ENCODE results near the gene ADM5.
A peak's percentile ranks its signal among the peaks of the same experiment; 100 is the strongest.

Gene ADM5

DNA sequence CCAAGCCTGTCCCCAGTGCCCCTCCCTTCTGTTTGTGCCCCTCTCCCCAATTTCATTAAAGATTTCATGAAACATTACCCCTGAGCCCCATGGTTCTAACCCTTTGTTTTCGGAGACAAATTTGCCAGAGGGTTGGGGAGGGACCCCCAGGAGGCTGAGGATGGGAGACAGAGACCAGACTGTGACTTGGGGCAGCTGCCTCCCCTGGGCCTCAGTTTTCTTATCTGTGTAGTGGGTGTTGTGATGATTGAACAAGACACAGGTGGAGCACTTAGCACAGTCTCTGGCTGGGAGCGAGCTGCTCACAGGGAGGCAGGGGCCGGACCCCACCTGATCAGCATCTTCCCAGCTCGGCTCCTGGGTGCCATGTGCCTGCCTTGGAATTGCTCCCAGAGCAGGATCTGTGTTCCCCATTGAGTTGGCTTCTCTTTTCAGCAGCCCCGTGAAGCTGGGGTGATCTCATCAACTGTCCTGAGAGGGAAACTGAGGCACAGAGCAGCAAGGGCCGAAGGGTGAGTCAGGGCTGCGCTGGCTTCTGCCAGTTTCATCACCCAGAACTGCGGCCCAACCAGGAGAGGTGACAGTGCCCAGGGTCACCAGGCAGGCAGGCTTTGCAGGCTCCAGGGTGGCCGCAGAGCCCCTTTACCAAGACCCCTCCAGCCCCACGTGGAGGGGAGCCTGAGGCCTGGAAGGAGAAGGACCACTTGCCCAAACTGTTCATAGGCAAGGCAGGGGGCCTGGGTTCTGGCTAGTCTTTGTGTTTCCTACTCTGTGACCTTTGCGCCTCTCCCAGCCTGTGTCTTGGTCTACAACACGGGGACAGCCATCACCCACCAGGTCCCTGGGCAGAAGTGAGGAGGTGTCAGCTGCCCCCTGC, 30.6 kb upstream of the ADM5 start:
- DNase-seq, result no peak

DNA sequence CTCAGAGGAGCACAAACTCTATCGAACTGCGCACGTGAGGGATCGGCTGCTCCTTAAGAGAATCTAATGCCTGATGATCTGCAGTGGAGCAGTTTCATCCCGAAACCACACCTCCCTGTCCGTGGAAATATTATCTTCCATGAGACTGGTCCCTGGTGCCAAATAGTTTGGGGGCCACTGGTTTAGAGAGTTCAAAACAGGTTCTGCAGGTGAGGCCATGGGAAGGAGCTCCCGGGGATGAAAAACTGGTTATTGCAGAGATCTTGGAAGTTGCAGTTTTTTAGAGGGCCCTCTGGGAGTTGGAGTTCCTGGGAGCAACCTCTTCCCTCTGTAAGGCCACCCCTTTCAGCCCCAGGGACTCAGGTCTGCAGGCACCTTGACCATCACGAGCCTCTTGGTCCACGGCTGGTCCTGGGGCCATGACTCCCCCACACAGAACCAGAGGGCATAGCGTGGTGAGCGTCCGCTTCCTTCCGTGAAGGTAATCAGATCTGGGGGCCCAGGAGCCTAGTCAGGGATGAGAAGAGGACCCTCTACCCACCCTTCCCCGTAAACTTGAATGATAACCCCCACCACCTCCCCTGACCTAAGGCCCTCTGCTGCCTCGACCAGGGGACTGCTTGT, 28.9 kb upstream of the ADM5 start:
- no peak for DNase-seq

DNA sequence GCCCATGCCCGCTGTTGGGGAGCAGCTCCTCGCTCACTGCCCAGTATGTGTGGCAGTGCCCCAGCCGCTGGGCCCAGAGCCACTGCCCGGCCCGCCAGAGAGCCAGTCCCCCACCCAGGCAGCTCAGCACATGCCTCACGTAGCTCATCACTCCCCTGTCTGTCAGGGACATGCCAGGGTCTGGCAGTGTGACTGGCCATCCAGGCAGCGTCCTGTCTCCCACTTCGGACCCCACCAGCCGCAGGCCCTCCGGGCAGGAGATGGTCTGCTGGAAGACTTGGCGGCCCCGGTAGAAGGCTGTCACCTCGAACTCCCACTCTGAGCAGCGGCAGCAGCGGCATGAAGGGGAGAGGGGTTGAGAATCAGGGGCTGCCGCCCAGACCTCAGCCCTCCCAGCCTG, 27.4 kb upstream of the ADM5 start:
- no peak for DNase-seq

DNA sequence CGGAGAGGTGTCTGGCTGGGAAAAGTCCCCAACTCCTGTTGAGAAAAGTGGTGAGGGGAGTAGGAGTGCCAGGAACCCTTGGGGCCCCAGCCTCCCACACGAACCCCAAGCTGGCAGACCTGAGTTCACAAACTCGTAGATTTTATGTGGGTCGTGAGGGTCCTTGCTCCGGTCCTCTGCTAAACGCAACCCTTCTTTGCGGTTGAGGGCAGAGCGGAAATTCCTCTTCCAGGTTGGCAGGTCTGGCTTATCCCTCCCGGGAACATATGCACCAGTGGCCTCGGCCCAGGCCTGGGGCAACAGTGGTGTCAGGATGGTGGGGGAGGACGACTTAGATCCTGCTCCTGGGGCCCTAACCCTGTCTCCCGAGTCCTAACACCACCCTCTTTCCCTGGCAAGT, 26.2 kb upstream of the ADM5 start:
- no peak for DNase-seq

DNA sequence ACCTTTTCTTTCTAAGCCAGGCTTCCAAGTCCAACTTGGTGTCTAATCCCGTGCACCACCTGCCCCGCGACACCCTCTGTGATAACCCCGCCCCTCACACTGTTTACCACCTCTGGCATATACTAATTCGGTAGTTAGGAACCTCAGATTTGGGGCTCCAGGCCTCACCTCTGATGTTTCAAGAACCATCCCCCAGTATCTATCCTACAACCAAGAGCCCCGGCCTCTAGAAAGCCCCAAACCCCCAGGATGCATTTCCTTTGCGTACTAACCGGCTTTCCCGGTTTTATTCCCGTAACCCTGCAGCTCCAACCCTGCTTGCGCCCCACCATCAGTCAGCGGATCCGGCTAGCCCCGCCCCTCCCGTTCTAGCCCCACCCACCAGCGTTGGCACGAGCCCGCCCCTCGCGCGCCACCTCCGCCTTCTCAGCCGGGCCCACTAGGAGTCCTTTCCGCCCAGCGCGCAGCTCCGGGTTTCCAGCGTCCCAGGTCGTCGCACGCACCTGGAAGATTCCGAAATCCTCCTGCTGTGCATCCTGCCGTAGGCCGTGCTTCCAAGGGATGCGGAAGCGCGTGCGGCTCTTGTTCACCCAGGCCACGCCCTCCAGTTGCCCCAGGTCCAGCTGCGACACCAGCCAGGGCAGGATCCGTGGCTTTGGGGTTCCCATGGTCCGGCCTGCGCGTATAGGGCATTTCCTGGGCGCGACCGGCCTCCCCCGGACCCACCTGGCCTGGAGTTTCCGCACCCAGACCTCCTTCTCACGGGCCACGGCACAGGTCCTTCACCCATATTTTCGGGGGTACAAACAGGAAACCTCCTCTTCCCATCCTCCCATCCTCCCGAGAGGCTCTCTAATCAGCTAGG, 25.0 kb upstream of the ADM5 start:
- DNase-seq, result peak; percentile 94 to 95

DNA sequence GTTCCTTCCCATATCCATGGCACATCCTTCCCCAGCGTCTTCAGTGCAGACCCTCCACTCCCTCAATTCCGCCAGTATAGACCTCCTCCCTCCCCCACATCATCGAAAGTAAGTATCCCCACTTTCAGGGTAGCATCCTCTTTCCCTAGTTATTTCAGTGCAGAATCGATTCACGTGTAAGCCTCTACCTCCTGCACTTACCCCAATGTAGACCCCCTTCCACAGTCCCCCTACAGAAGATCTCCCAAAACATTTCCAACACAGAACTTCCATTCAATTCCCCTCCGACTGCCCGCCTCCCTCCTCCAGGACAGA, 24.4 kb upstream of the ADM5 start:
- no peak for DNase-seq

DNA sequence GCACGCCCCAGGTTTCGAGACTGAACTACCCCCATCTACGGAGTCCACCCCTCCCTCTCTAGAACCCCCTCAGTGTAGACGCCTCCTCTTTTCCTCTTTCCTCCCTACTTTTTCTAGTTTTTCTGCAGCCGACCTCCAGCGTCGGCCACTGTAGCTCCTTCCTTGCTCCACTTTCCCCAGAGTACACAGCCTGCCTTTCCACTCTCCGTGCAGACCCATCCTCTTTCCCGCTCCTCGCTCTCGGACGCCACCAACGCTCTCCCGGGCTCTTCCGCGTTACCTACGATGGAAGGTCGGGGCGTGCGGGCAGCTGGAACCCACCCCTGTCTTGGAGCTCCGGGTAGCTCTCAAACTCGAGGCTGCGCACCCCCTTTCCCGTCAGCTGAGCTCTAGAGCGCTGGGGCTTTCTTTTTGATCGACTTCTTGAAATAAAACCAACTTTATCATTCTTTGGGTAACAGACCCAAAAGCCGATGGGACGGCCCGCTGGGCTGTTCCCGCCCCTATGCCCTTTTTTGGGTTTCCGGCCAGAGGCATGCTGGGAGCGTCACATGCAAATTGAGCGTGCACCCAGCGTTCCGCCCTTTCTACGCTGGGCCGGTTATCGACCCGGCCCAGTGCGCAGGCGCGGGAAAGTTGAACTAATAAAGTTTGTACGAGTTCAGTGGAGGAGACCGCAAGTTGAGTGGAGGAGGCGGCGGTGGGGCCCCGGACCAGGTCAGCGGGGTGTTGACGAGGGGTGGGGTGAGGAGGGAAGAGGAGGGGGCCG, 23.9 kb upstream of the ADM5 start, which contains the start of the genes BCL2L12 and IRF3:
BCL2L12 (plus strand) TSS at position 583 of the 769 bp plus-strand sequence. CDS start 760 bp downstream, outside the sequence.
IRF3 (minus strand) TSS at position 507 of the 769 bp plus-strand sequence. CDS start 1,019 bp downstream, outside the sequence.
- peak; percentile 99 for DNase-seq

DNA sequence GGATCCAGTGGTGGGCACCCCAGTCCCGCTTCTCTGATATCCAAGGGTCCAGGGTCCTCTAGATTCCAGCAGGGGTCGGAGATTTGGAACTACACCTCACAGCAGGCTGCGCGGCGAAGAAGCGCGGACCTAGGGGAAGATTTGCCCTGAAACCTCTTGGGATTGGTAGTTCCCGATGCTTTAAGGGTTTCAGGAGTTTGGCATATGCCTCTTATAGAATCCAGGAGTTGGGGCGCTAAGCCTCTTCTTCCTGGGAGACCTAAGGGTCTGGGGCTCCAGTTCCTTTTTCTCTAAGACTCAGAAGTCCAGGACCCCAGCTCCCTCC, 23.3 kb upstream of the ADM5 start:
- no peak for DNase-seq

DNA sequence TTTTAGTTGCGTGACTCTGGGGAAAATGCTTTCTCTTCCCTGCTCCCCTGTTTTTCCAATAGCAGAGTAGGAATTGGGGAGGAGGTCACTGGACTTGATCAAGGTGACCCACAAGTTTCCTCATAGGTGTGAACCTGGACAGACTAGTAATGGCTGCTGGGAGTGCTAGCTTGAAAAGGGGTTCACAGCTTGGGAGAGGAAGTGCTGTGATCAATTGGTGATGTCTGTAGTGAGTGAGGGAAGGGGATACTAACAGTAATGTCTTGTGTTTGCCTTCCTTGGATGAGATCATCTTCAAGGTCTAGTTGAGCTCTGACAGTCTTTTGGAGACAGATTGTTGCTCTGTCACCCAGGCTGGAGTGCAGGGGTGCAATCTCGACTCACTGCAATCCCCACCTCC, 21.9 kb upstream of the ADM5 start:
- DNase-seq, result no peak

DNA sequence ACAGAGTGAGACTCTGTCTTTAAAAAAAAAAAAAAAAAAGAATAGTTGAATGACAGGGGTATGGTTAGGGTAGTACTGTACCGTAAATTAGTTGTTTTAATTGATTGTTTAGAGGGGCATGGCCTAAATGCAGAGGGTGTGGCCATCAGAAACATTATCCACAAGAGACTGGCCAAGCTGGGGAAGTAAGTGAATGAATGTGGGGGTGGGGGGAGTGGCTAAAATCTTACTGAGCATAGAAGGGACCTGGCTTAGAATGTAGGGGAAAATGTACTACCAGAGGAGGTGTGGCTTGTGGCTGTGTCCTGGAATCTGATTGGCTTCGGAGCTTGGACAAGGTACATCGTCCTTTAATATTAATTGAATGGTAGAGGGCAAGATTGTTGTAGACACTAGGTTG, 19.9 kb upstream of the ADM5 start:
- no peak for DNase-seq

DNA sequence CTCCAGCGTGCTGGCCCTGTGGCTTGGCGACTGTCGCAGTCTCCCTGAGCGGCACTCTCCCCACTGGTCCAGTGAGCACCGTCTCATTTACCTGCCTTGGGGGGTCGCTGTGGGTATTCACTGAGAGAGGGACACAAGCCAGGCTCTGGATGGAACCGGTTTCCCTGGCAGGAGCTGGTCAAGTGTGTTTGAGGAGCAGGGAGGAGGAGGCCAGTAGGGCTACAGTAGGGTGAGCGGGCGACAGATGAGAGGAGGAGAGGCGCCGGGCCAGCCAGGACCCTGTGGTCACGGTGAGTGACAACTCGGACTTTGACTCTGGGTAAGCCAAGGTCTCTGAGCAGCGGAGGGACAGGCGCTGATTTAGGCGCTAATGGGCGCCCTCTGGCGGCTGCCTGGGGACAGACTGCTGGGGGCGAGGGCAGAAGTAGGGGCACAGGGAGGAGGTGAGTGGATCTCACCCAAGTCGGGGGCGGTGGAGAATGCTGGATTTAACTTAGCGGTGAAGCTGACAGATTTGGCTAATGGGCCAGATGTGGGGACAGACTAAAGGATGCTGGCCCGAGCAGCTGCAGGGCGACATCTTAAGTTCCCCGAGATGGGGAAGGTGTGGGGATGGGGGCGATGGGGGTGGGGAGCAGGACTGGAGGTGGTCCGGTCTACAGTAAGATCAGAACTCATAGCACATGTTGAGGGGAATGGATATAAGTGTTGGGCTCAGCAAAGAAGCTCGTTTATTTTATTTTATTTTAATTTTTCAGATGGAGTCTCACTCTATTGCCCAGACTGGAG, 17.1 kb upstream of the ADM5 start:
- peak; percentile 72 to 79 for DNase-seq

DNA sequence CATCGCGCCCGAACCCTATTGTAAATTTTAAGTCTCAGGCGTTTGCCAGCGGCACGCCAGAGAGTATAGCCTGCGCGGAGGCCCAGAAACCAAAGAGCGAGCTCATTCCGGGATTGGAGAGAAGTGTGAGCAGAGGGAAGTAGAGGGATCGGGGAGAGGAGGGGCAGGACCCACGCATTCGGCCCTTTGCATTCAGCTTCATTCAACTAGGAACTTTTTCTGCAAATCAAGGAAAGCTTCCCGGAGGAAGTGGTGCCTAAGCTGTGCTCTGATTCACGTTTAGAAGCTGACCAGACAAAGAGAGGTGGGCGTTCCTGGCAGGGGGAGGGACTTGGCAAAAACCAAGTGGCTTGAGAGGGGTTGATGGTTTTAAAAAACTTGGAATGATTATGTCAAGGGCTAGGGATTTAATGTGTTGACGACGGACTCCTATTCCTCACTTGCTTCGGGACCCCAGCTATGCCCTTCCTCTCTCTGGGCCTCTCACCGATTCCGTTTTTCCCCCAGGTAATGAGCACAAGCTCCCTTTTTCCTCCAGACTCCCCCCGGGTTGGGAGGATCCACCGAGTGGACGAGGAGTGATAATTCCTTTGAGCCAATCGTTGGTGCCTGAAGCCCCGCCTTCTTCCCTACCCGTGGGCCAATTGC, 13.1 kb upstream of the ADM5 start:
- peak; percentile 20 to 34 for DNase-seq

DNA sequence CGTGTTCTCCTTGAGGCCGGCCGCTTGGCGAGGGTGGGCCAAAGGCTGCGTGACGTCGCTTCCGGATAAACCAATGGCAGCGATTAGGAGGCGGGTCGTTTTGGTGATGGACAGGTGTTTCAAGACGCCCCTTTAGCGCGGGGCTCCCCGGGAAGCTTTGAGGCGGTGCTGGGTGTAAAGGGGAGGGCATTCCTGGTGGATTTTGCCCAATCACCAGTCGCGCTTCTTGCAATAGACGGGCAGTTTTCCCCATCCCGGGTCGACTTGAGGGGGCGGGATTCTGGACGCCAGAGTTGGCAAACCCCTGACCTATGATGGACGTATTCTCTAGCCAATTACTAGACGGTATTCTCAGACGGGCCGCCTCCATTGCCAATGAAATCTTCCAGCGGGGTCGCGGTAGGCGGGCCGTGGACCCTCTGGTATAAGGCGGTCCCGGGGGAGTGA, 12.6 kb upstream of the ADM5 start:
- DNase-seq, result peak; percentile 98 to 99

DNA sequence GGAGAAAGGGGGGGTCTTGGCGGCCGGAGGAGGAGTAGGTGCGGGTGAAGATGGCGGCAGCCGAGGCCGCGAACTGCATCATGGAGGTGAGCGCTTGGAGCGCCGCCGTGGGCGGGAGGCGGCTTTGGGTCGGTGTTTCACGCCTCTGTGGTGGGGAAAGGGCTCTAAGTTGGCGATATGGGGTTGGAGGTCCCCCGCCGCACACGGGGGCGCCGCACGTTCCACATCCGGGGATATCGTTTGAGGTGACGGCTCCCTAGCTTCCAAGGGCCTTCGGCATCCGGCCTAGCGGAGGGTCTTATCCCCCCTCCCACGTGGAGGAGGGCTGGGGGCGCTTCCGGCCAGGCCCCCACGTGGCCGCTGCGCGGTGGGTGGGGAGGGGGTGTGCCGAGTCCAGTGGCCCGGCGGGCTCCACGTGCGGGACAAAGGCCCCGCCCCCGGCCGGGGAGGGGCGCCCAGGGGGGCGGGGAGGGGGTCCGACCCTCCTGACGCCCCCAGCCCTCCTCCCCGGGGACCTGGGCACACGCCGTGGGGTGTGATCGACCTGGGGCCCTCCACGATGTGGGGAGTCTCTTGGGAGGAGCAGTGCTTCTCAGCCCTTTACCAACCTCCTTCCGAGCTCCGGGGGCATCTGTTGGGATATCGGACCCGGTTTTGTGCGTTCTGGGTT, 12.0 kb upstream of the ADM5 start, which contains the start of gene PRMT1:
PRMT1 (plus strand) TSS at position 41 of the 670 bp plus-strand sequence; CDS start at position 51, 10 bp downstream.
- peak; percentile 36 to 39 for DNase-seq

DNA sequence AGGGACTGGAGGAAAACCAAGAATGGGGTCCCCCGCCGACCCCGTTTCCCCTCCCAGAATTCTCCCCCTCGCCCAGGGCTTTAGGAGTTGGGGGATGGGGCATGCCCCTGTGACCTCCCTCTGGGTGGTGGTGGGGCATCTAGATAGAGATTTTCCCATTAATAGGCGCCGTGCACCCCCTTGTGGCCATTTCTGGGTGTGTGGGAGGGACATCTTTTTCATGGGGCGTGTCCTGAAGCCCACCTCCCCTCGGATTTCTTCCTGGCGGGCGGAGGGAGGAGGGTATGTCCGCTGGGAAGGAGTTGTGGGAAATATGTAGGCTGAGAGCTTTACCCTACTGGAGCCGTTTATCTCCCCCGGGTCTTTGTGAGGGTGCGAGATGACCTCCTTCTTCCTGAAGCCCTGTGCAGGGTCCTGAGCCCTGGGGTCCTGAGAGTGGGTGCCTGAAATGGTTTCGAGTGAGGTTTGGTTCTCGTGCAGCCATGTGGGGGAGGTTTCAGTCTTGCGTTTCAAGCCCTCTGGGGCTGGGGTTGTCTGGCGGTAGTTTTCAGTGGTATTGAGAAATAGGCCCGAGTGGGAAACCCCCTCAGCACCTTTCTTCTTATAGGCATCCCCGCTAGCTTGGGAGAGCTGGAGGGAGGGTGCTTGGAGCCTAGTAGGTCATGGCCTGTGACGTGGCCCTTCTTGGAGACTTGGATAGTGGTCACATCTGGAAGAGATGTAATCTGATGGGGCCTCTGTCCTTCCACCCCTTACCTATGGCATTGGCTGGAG, 11.3 kb upstream of the ADM5 start:
- DNase-seq, result peak; percentile 71 to 73

DNA sequence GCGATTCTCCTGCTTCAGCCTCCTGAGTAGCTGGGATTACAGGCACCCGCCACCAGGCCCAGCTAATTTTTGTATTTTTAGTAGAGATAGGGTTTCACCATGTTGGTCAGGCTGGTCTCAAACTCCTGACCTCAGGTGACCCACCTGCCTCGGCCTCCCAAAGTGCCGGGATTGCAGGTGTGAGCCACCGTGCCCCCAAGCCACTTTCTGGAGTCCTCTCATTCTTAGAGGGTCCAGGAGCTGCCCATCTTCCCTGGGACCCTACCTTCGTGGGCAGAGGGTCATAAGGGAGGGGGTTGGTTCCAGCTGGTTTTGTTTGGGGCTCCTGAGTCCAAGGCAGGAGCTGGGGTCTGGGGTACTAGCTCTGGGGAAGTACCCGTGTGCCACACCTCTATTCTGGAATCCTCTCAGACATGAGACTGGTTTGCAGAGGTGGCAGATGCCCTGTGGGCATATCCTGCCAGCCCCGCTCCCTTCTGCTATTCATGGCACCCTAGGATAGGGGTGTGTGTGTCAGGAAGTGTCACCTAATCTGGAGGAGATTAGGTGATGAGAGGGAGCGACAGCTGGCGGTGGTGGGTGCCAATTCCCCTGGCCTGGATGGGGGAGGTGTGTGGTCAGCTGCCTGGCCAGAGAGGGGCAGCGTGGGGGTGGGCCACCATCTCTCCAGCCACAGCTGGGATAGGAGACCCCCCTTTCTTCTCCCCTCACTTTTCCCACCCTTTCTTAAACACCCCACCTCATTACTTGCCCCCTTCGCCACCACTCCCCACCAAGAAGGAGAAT, 10.2 kb upstream of the ADM5 start:
- no peak for DNase-seq

DNA sequence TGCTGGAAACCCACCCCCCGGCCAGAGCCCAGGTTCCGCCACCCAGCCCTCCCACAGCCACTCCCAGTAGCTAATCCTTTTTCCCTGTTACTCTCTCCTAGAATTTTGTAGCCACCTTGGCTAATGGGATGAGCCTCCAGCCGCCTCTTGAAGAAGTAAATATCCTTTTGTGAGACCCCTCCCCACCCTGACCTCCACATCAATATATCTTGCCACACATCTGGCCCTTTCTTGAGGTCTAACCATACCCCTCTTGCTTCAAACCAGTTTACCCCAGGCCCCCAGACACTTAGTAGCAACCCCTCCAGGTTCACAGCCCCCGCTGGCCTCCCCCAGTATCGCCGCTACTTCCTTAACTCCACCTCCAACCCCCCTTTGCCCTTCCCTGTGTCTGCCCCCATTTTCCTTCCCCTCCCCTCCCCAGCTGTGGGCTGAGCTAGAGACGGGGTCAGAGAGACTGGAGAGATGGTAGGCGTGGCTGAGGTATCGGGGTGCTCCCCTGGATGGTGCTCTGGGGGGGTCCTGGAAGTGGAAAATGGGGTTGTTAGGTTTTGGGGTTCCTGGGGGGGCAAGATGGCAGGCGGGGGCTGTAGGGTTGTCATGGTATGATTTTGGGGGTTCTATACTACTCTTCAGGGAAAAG, 9.5 kb upstream of the ADM5 start:
- DNase-seq, result no peak

All from stimulated activated CD4-positive, alpha-beta T cell treated with anti-CD3 and anti-CD28 coated beads, Interleukin-2, amount 100 ng/mL, for 48 hours (primary cell).